B cell (primary cell): ENCODE data around the gene PTBP3.

Source experiments
- EZH2 ChIP-seq: IDR thresholded peaks from 2 replicates; pipeline ENCODE4 v1.6.1; 2012; ENCODE audit warnings: borderline replicate concordance, low read depth, mild to moderate bottlenecking, moderate library complexity, low read length; ENCODE audit not compliant: insufficient read depth, poor library complexity, severe bottlenecking
- TF ChIP-seq, protein P1 (sequence below): fragments of 200-600 bp; IDR thresholded peaks from one replicate; pipeline ENCODE4 v1.8.0; 2022; ENCODE audit warnings: antibody characterized with exemption, mild to moderate bottlenecking

DNA sequence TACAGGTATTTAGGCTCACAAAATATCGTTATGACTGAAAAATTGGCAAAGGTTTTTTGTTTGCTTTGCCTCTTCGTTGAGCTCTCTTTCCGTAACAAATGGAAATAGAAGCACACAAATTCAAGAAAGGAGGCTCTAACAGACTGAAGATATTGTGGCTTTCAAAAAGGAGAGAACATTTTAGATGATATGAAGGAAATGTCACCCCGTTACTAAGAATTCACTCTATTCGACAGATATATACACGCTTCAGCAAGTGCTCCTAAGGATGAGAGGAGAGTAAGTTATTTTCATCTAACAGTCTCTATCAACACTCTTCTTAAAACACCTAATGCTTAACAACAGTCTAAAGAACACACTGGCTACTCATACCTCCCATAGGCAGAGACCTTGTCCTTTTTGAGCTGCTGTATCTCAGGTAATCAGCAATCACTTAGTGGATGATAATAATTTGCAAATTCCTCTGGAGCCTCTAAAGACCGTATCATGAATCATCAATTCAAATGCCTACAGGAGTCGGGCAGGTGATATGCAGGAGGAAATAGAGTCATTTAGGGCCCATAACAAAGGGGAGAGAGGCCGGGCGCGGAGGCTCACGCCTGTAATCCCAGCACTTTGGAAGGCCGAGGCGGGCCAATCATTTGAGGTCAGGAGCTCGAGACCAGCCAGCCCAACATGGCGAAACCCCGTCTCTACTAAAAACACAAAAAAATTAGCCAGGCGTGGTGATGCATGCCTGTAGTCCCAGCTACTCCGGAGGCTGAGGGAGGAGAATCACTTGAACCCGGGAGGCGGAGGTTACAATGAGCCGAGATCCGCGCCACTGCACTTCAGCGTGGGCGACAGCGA lies 45.1 kb upstream of the PTBP3 start:
- TF ChIP-seq, protein P1, sequence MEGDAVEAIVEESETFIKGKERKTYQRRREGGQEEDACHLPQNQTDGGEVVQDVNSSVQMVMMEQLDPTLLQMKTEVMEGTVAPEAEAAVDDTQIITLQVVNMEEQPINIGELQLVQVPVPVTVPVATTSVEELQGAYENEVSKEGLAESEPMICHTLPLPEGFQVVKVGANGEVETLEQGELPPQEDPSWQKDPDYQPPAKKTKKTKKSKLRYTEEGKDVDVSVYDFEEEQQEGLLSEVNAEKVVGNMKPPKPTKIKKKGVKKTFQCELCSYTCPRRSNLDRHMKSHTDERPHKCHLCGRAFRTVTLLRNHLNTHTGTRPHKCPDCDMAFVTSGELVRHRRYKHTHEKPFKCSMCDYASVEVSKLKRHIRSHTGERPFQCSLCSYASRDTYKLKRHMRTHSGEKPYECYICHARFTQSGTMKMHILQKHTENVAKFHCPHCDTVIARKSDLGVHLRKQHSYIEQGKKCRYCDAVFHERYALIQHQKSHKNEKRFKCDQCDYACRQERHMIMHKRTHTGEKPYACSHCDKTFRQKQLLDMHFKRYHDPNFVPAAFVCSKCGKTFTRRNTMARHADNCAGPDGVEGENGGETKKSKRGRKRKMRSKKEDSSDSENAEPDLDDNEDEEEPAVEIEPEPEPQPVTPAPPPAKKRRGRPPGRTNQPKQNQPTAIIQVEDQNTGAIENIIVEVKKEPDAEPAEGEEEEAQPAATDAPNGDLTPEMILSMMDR: no peak
- TF ChIP-seq EZH2: no peak
